OCI-LY1 (cell line): ENCODE data around the gene CEP120.
"Not testable (repeated sequence)": the region's sequence is repeated elsewhere in the genome, so short reads cannot be mapped to it uniquely, and the experiment has no call there.

Experiments used
- H2AFZ ChIP-seq: fragments of 200-600 bp; sonication (generic), shearing (Covaris generic); 2 replicates; pipeline ENCODE4 v1.6.0; 2014; ENCODE audit warnings: antibody characterized with exemption, mild to moderate bottlenecking, low read length
- H3F3A ChIP-seq: fragments of 200-600 bp; sonication (generic), shearing (Covaris generic); 2 replicates; pipeline ENCODE4 v1.6.0; 2014; ENCODE audit warnings: mild to moderate bottlenecking, antibody characterized with exemption, low read length, moderate library complexity; ENCODE audit not compliant: insufficient read depth
- H3K27ac ChIP-seq: fragments of 200-600 bp; sonication (generic); 2 replicates; pipeline ENCODE4 v1.5.1; 2014; ENCODE audit warnings: low read length, mixed run types, mild to moderate bottlenecking, low read depth; ENCODE audit not compliant: poor library complexity, severe bottlenecking
- H3K27me3 ChIP-seq: fragments of 200-600 bp; sonication (generic); 2 replicates; pipeline ENCODE4 v1.6.0; 2014; ENCODE audit warnings: antibody characterized with exemption, mild to moderate bottlenecking, low read length, moderate library complexity; ENCODE audit not compliant: insufficient read depth
- H3K36me3 ChIP-seq: fragments of 200-600 bp; sonication (generic); 2 replicates; pipeline ENCODE4 v1.6.1; 2014; ENCODE audit warnings: mild to moderate bottlenecking, antibody characterized with exemption, low read length, moderate library complexity, mixed read lengths; ENCODE audit not compliant: insufficient read depth
- H3K4me1 ChIP-seq: fragments of 200-600 bp; sonication (generic); 2 replicates; pipeline ENCODE4 v1.5.1; 2014; ENCODE audit warnings: mild to moderate bottlenecking, low read length, moderate library complexity; ENCODE audit not compliant: insufficient read depth, severe bottlenecking
- H3K4me2 ChIP-seq: fragments of 200-600 bp; sonication (generic), shearing (Covaris generic); 2 replicates; pipeline ENCODE4 v1.6.1; 2014; ENCODE audit warnings: low read length
- H3K4me3 ChIP-seq: fragments of 200-600 bp; sonication (generic); 2 replicates; pipeline ENCODE4 v1.5.1; 2014; ENCODE audit warnings: low read length, low read depth, mild to moderate bottlenecking, mixed read lengths; ENCODE audit not compliant: poor library complexity, severe bottlenecking
- H3K79me2 ChIP-seq: fragments of 200-600 bp; shearing (Covaris generic); 2 replicates; pipeline ENCODE4 v1.6.1; 2016; ENCODE audit warnings: mixed run types, low read length, mixed read lengths; ENCODE audit not compliant: insufficient read depth
- H3K9ac ChIP-seq: fragments of 200-600 bp; sonication (generic), shearing (Covaris generic); 2 replicates; pipeline ENCODE4 v1.6.1; 2014; ENCODE audit warnings: mild to moderate bottlenecking, low read length, mixed read lengths
- H3K9me2 ChIP-seq: fragments of 200-600 bp; sonication (generic), shearing (Covaris generic); 2 replicates; pipeline ENCODE4 v1.6.1; 2014; ENCODE audit warnings: low read depth, mild to moderate bottlenecking, low read length, mixed read lengths
- H3K9me3 ChIP-seq: fragments of 200-600 bp; shearing (Covaris generic); 2 replicates; pipeline ENCODE4 v1.6.1; 2014; ENCODE audit warnings: low read length, mixed read lengths
- H4K20me1 ChIP-seq: fragments of 200-600 bp; sonication (generic), shearing (Covaris generic); 2 replicates; pipeline ENCODE4 v1.6.0; 2016; ENCODE audit warnings: mild to moderate bottlenecking, low read length; ENCODE audit not compliant: insufficient read depth
- EZH2 ChIP-seq: fragments of 200-600 bp; sonication (generic), shearing (Covaris generic); IDR thresholded peaks from 2 replicates; pipeline ENCODE4 v1.8.0; 2017; ENCODE audit warnings: borderline replicate concordance, mixed run types, mild to moderate bottlenecking, antibody characterized with exemption, low read length, moderate library complexity, mixed read lengths
- TF ChIP-seq, protein P1 (sequence below): fragments of 200-600 bp; sonication (generic), shearing (Covaris generic); IDR thresholded peaks from 2 replicates; pipeline ENCODE4 v1.5.1; 2017; ENCODE audit warnings: mild to moderate bottlenecking, antibody characterized with exemption, low read length, moderate library complexity, mixed read lengths

The CEP120 gene

DNA sequence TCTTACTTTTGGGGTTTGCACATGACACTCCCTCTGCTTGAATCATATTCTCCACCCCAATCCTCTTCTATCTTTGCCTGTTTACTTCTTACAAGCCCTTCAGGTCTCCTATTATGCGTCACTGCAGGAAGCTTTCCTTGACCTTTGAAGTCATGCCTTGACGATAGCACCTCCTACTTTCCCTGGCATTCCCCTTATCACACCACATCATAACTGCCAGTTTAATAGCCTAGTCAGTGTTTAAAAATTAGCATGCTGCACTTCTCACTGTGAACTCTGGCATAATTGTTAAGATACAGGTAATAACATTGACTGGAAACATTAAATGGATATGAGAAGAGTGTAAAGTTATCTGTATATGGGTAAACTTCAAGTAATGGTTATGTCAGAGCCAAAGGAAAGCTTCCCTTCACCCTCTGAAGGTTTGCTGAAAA is 37.1 kb upstream of the CEP120 start:
- H3K4me1 ChIP-seq, result peaks cover 6% of the 10 kb centered on the region
- no peak for TF ChIP-seq EZH2
- TF ChIP-seq, protein P1, sequence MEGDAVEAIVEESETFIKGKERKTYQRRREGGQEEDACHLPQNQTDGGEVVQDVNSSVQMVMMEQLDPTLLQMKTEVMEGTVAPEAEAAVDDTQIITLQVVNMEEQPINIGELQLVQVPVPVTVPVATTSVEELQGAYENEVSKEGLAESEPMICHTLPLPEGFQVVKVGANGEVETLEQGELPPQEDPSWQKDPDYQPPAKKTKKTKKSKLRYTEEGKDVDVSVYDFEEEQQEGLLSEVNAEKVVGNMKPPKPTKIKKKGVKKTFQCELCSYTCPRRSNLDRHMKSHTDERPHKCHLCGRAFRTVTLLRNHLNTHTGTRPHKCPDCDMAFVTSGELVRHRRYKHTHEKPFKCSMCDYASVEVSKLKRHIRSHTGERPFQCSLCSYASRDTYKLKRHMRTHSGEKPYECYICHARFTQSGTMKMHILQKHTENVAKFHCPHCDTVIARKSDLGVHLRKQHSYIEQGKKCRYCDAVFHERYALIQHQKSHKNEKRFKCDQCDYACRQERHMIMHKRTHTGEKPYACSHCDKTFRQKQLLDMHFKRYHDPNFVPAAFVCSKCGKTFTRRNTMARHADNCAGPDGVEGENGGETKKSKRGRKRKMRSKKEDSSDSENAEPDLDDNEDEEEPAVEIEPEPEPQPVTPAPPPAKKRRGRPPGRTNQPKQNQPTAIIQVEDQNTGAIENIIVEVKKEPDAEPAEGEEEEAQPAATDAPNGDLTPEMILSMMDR, result no peak
- H3K9me2 ChIP-seq, result no peaks in the 10 kb centered on the region
- no peak overlapping the region for H3K27ac ChIP-seq
- no peaks in the 10 kb centered on the region for H4K20me1 ChIP-seq
- no peak overlapping the region for H3K4me3 ChIP-seq
- H3K4me2 ChIP-seq, result no peak overlapping the region
- H3K27me3 ChIP-seq, result no peaks in the 10 kb centered on the region
- no peaks in the 10 kb centered on the region for H3K79me2 ChIP-seq
- H3K9ac ChIP-seq, result no peak overlapping the region
- no peak overlapping the region for H2AFZ ChIP-seq
- H3F3A ChIP-seq, result no peaks in the 10 kb centered on the region
- H3K36me3 ChIP-seq, result no peaks in the 10 kb centered on the region
- H3K9me3 ChIP-seq, result no peaks in the 10 kb centered on the region

DNA sequence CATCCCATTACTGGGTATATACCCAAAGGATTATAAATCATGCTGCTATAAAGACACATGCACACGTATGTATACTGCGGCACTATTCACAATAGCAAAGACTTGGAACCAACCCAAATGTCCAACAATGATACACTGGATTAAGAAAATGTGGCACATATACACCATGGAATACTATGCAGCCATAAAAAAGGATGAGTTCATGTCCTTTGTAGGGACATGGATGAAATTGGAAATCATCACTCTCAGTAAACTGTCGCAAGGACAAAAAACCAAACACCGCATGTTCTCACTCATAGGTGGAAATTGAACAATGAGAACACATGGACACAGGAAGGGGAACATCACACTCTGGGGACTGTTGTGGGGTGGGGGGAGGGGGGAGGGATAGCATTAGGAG is 35.8 kb upstream of the CEP120 start:
- H3K4me1 ChIP-seq, H3K9me2 ChIP-seq, H3K27ac ChIP-seq, H3F3A ChIP-seq, H3K9me3 ChIP-seq, H4K20me1 ChIP-seq, H3K27me3 ChIP-seq, H3K4me2 ChIP-seq, H3K79me2 ChIP-seq, H2AFZ ChIP-seq, H3K4me3 ChIP-seq, H3K36me3 ChIP-seq, H3K9ac ChIP-seq: not testable (repeated sequence)

GRCh38 chr5:123456242-123456641 is 33.0 kb upstream of the CEP120 start:
- Histone ChIP-seq H3K9me2 (no peaks in the 10 kb centered on the region), H2AFZ (no peak overlapping the region), H3K27me3 (no peaks in the 10 kb centered on the region), H4K20me1 (no peaks in the 10 kb centered on the region), H3K9me3 (no peaks in the 10 kb centered on the region), H3K4me2 (no peak overlapping the region), H3K27ac (no peak overlapping the region), H3K9ac (no peak overlapping the region), H3K79me2 (no peaks in the 10 kb centered on the region), H3K4me3 (no peak overlapping the region), H3F3A (no peaks in the 10 kb centered on the region), H3K36me3 (no peaks in the 10 kb centered on the region), H3K4me1 (peaks cover 15% of the 10 kb centered on the region)
- TF ChIP-seq, protein P1, result no peak
- TF ChIP-seq EZH2, result no peak

DNA sequence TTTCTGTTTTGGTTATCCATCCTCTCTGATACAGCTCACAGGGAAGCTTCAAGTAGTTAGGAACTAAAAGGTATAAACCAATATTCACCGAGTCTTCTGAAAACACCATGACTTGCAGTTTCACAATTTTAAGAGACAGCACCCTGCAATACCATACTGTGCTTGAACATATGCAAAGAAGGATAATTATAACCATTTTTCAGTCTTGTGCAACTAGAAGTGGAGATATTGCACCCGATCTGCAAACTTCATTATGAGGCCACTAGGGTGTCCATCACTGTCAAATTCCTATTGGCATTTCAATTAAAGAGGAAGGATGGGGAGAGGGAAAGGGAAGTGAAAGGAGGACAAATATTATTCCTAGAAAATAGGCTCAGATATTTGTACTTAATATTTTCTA is 32.4 kb upstream of the CEP120 start:
- no peaks in the 10 kb centered on the region for H4K20me1 ChIP-seq
- TF ChIP-seq, protein P1, result no peak
- no peaks in the 10 kb centered on the region for H3F3A ChIP-seq
- no peak overlapping the region for H3K4me3 ChIP-seq
- no peaks in the 10 kb centered on the region for H3K9me3 ChIP-seq
- H3K9ac ChIP-seq, result no peak overlapping the region
- H3K9me2 ChIP-seq, result no peaks in the 10 kb centered on the region
- no peaks in the 10 kb centered on the region for H3K36me3 ChIP-seq
- no peak overlapping the region for H2AFZ ChIP-seq
- H3K27ac ChIP-seq, result no peak overlapping the region
- no peak overlapping the region for H3K4me2 ChIP-seq
- H3K79me2 ChIP-seq, result no peaks in the 10 kb centered on the region
- no peaks in the 10 kb centered on the region for H3K27me3 ChIP-seq
- peaks cover 21% of the 10 kb centered on the region for H3K4me1 ChIP-seq
